ENCODE measurements around the gene ADGRL3. TPM values are rescaled to one million over a fixed set of nuclear protein-coding genes. Genes with fewer than 3 reads are reported as not detected.
"Not testable (repeated sequence)": the region's sequence is repeated elsewhere in the genome, so short reads cannot be mapped to it uniquely, and the experiment has no call there.

Gene ADGRL3
- total RNA-seq, 1 donor from 2014 or later = 101 TPM

GRCh38 chr4:61350932-61351331, 150.8 kb downstream of the ADGRL3 start:
- DNase-seq (ENCODE audit: low spot score) = no peak

- no peak for DNase-seq (ENCODE audit: low spot score)
These were observed 156.6 kb downstream of the ADGRL3 start for GRCh38 chr4:61356696-61357095.

- DNase-seq (ENCODE audit: low spot score) = no peak
These were observed 159.2 kb downstream of the ADGRL3 start for GRCh38 chr4:61359301-61359700.

- not testable (repeated sequence) for DNase-seq (ENCODE audit: low spot score)
These were observed 172.7 kb downstream of the ADGRL3 start for GRCh38 chr4:61372817-61373216.

- DNase-seq (ENCODE audit: low spot score) = peak; percentile 55
These were observed 173.8 kb downstream of the ADGRL3 start for GRCh38 chr4:61373901-61374440.

GRCh38 chr4:61374447-61374891, 174.3 kb downstream of the ADGRL3 start:
- peak; percentile 82 for DNase-seq (ENCODE audit: low spot score)

- DNase-seq (ENCODE audit: low spot score) = peak; percentile 55
These were observed 175.2 kb downstream of the ADGRL3 start for GRCh38 chr4:61375301-61375700.

GRCh38 chr4:61376301-61376700, 176.2 kb downstream of the ADGRL3 start:
- peak; percentile 15 for DNase-seq (ENCODE audit: low spot score)

- DNase-seq (ENCODE audit: low spot score) = no peak
These were observed 179.3 kb downstream of the ADGRL3 start for GRCh38 chr4:61379406-61379805.

GRCh38 chr4:61380865-61381264, 180.7 kb downstream of the ADGRL3 start:
- DNase-seq (ENCODE audit: low spot score) = no peak

- no peak for DNase-seq (ENCODE audit: low spot score)
These were observed 185.1 kb downstream of the ADGRL3 start for GRCh38 chr4:61385256-61385655.

- not testable (repeated sequence) for DNase-seq (ENCODE audit: low spot score)
These were observed 187.2 kb downstream of the ADGRL3 start for GRCh38 chr4:61387372-61387771.

GRCh38 chr4:61389640-61390039, 189.5 kb downstream of the ADGRL3 start:
- no peak for DNase-seq (ENCODE audit: low spot score)

- no peak for DNase-seq (ENCODE audit: low spot score)
These were observed 195.6 kb downstream of the ADGRL3 start for GRCh38 chr4:61395754-61396153.

- DNase-seq (ENCODE audit: low spot score) = no peak
These were observed 197.0 kb downstream of the ADGRL3 start for GRCh38 chr4:61397174-61397573.

GRCh38 chr4:61400439-61401038, 200.4 kb downstream of the ADGRL3 start:
- DNase-seq (ENCODE audit: low spot score) = no peak

GRCh38 chr4:61401771-61402170, 201.6 kb downstream of the ADGRL3 start:
- DNase-seq (ENCODE audit: low spot score) = no peak

- no peak for DNase-seq (ENCODE audit: low spot score)
These were observed 205.2 kb downstream of the ADGRL3 start for GRCh38 chr4:61405307-61405706.

- DNase-seq (ENCODE audit: low spot score) = peak; percentile 15
These were observed 206.6 kb downstream of the ADGRL3 start for GRCh38 chr4:61406677-61407076.

- peak; percentile 79 for DNase-seq (ENCODE audit: low spot score)
These were observed 207.8 kb downstream of the ADGRL3 start for GRCh38 chr4:61407642-61408618.

- DNase-seq (ENCODE audit: low spot score) = no peak
These were observed 208.7 kb downstream of the ADGRL3 start for GRCh38 chr4:61408861-61409260.

- DNase-seq (ENCODE audit: low spot score) = no peak
These were observed 211.1 kb downstream of the ADGRL3 start for GRCh38 chr4:61411241-61411640.
